KBM-7 (cell line): Measurements from ENCODE around the gene COX6B2.

Experiments used
- DNase-seq: peaks from one replicate; pipeline ENCODE4 v3.0.0-alpha.2; 2015
- in situ Hi-C: fragments of 300-500 bp; cut with MboI; formaldehyde crosslinking; loops from 2 replicates; pipeline ENCODE4 v1.14.3; 2020; ENCODE audit warnings: low sequenced_read_pairs, low pct_unique_long_range_greater_than_20kb, mixed read lengths

The COX6B2 gene

DNA sequence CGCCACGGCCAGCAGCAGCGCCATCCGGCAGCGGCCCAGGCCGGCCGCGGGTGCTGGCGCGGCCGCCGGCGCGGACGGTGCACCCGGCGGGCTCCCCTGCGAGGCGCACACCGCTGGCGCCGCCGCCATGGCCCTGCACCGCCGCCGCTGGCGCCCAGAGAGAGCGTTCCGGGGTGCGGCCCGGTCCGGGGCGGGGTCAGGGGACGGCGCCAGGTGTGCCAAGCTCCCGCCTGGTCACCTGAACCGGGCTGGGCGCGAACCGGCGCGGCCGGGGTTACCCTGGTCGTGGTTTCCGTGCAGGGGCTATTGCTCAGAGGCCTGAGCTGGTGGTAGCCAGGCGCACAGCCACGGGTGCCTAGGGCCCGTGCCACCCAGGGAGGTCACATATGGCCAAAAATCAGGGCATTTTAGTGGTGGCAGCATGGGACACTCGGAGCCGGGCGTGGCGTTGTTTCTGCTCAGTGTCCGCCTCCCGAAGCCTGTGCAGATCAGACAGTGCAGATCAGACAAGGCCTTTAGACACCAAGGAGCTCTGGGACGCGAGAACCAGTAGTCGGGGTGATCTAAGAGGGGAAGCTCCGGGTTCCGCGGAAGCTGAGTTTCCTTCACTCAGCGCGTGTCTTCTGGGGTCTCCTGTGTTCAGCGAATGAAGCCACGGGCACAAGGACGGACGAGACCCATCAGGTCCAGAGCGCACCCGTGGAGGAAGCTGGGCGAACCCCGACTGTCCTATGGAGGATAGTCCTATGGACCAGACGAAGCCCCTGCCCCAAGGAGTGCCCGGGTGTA, 29.8 kb upstream of the COX6B2 start, which contains the start of gene TMEM238:
TMEM238 (minus strand) TSS at position 162 of the 789 bp plus-strand sequence; CDS start at position 129, 33 bp downstream.
- DNase-seq: no peak
- in situ Hi-C loops: no loop called here

- DNase-seq: no peak
- in situ Hi-C loops: no loop called here
These were observed 29.0 kb upstream of the COX6B2 start for GRCh38 chr19:55383279-55384130.

DNA sequence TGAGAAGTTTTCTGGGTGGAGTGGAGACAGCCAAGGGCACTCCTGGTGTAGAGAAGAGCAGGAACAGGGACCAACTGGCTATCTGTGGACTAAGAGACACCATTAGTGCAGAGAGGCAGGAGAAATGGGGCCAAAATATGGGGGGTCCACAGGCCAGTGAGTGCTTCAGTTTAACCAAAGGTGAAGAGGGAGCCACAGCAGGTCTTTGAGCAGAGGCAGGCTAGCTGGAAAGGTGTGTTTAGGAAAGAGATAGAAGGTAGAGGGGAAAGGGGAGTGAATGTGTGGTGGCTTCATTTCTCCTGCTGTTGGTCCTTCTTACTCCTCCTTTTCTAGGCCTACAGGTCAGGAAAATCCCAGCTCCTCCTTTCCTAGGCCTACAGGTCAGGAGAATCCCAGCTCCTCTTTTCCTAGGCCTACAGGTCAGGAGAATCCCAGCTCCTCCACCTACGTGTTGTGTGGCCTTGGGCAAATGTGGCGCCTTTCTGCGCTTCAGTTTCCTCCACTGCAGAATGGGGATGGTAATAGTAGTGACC, 28.1 kb upstream of the COX6B2 start:
- DNase-seq: no peak
- in situ Hi-C loops: no loop called here

GRCh38 chr19:55382013-55382412, 27.5 kb upstream of the COX6B2 start:
- DNase-seq: no peak
- in situ Hi-C loops: no loop called here

GRCh38 chr19:55379174-55379573, 24.7 kb upstream of the COX6B2 start:
- in situ Hi-C loops: no loop called here
- DNase-seq: no peak

- DNase-seq: no peak
- in situ Hi-C loops: no loop called here
These were observed 23.0 kb upstream of the COX6B2 start for GRCh38 chr19:55377356-55378131.

DNA sequence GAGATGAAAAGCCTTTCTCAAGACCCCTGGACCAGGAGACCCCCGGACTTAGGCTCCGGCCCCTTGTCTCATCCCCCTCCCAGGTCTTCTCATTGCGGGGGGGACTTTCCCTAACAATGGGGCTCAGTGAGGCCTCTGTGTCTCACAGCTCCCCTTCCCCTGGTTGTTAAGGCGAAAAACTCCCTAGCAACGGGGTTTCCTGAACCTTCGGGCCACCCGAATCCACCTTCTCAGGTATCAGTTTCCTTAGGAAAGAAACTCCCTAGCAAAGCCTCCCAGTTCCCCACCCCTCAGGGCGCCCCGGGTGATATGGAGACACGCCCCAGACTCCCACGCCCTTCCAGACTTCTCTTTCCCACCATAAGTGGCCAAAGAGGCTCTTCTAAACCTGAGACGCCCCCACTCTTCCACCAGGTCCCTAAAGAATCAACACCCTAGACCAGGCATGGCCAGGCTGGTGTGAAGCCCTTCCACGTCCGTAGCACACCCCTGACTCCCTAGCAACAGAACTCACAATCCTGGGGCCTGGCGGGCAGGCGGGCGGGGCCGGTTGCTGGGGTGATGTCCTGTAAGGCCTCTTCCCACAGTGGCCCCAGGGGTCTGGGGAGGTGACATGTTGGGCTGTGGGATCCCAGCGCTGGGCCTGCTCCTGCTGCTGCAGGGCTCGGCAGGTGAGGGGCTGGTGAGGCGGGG, 21.9 kb upstream of the COX6B2 start, which contains the start of gene TMEM190:
TMEM190 (plus strand) TSS at position 586 of the 693 bp plus-strand sequence; CDS start at position 614, 28 bp downstream.
- in situ Hi-C loops: no loop called here
- no peak for DNase-seq

GRCh38 chr19:55373993-55374757, 19.7 kb upstream of the COX6B2 start:
- DNase-seq: no peak
- in situ Hi-C loops: no loop called here

- no peak for DNase-seq
- in situ Hi-C loops: no loop called here
These were observed 18.9 kb upstream of the COX6B2 start for GRCh38 chr19:55373306-55373992.

GRCh38 chr19:55372316-55373081, 18.0 kb upstream of the COX6B2 start:
- in situ Hi-C loops: no loop called here

DNA sequence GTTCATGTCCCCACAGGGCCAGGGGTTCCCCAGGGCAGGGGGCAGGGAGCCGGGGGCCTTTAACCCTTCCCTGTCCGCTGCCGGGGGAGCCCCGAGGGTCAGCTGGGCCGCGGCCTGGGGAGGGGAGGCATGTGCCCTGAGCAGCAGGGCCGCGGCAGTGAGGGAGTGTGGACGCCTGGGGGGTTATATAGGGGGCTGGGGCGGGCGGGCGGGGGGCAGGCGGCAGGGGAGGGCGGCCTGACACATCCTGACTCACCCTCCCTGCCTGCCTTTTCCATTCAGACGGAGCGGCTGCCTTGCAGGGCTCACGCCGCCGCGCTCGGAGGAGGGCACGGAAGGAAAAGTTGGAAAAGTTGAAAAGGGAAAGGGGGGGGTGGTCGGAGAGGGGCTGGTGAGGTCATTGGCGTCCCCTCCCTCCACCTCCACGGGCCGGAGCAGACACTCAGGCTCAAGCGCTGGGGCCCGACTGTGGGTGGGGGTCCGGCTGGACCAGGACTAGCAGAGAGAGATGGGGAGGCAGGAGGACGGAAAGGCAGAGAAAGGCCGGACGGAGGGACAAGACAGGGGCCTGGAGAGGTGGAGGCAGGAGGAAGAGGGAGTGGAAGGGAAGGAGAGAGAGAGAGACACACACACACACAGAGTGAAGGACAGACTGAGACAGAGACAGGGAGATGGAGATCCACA, 15.9 kb upstream of the COX6B2 start, which contains the start of gene IL11:
IL11 (minus strand) TSS at position 159 of the 684 bp plus-strand sequence; CDS start at position 6, 153 bp downstream.
- in situ Hi-C loops: no loop called here
- no peak for DNase-seq

More at GRCh38 chr19:55372316-55373081, 18.0 kb upstream of the COX6B2 start:
- DNase-seq: no peak

DNA sequence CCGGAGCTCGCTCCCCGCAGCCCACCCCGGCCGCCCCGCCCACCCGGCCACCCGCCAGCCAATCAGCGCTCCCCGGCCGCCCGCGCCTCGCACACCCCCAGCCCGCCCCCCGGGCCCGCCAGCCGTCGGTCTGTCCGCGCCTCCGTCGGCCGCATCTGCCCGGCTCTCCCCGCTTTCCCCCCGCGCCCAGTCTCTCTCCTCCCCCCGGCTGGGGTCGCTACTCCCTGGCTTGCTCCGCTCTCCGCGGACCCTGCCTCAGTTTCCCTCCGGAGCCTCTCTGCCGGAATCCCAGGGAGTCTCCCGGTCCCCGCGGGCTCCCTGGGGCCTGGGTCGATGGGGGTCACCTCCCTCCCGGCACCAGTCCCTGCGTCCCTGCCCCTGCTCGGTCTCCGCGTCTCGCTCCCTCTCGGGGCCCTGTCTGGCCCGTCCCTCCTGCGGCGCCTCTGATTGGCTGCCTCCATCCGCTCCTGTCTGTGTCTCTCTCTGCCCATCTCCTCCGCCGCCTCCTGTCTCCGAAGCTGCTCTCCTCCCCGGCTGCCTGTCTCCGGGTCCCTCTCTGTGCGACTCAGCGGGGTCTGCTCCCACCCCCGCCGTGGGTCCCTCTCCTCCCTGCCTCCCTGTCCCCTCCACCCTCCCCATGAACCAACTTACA, 15.3 kb upstream of the COX6B2 start:
- no peak for DNase-seq
- in situ Hi-C loops: no loop called here

- no peak for DNase-seq
- in situ Hi-C loops: no loop called here
These were observed 14.4 kb upstream of the COX6B2 start for GRCh38 chr19:55368701-55369563.

DNA sequence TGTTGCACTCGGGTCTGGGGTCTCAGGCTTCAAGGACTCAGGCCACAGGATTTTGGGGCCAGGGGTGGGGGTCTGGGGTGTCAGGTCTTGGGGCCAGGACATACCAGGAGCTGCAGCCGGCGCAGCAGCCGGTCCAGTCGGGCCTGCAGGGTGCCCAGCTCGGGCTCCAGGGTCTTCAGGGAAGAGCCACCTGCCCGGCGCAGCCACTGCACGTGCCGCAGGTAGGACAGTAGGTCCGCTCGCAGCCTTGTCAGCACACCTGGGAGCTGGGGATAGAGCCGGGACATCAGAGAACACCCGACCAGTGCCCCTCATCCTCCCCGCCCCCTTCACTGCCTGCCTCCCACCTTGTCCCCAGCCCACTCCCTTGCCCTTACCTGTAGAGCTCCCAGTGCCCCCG, 13.6 kb upstream of the COX6B2 start:
- DNase-seq: no peak
- in situ Hi-C loops: no loop called here

DNA sequence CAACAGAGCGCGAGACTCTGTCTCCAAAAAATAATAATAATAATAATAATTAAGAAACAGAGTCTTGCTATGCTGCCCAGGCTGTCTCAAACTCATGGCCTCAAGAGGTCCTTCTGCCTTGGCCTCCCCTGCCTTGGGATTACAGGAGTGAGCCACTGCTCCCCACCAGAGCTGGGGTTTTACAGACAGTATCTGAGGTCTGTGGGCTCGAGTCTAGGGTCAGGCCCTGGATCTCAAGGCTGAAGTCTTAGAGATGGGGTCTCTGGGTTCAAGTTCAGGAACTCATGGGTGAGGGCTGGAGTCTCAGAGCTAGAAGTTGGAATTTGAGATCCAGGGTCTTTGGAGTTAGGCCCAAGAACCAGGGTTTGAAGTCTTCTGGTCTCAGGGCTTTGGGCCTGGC, 12.3 kb upstream of the COX6B2 start:
- in situ Hi-C loops: no loop called here
- no peak for DNase-seq
